ENCODE results near the gene GALNT18. TPM values are rescaled to one million over a fixed set of nuclear protein-coding genes. Genes with fewer than 3 reads are reported as not detected.

Gene GALNT18
- total RNA-seq, 1 experiment from 2014 or later = not detected

- H3K4me2 ChIP-seq = no peak overlapping the region
- H3K9me3 ChIP-seq (ENCODE audit: insufficient read depth, low read depth) = no peaks in the 10 kb centered on the region
- no peaks in the 10 kb centered on the region for H3K9me2 ChIP-seq (ENCODE audit: insufficient read depth)
- H3K4me1 ChIP-seq (replicated peaks; ENCODE audit: insufficient read depth) = no peaks in the 10 kb centered on the region
- no peaks in the 10 kb centered on the region for H3K36me3 ChIP-seq (ENCODE audit: low read depth)
- CTCF ChIA-PET = no interaction called here
- no peaks in the 10 kb centered on the region for H4K20me1 ChIP-seq (ENCODE audit: insufficient read depth)
- no peak for DNase-seq
- no peak overlapping the region for H2AFZ ChIP-seq
- H3K27ac ChIP-seq = no peak overlapping the region
- no peak for TF ChIP-seq CTCF (conservative IDR thresholded peaks at IDR 0.05)
- no peak for TF ChIP-seq EZH2 (IDR thresholded peaks at IDR 0.05; ENCODE audit: low read depth)
- H3K4me3 ChIP-seq = no peak overlapping the region
- BruUV-seq (replicated peaks) = no TSS peak
- POLR2A ChIA-PET (ENCODE audit: unreplicated experiment) = no interaction called here
- no peaks in the 10 kb centered on the region for H3F3A ChIP-seq (ENCODE audit: insufficient read depth, low read depth)
- intact Hi-C loops (cut with micrococcal nuclease; ENCODE audit: unreplicated experiment) = no loop called here
- peaks cover 21% of the 10 kb centered on the region; the same call in 1 of the 2 replicates for H3K27me3 ChIP-seq (ENCODE audit: insufficient read depth, low read depth)
- no peaks in the 10 kb centered on the region for H3K79me2 ChIP-seq (ENCODE audit: low read depth)
Measured at GRCh38 chr11:11558826-11559225, 63.0 kb downstream of the GALNT18 start.

GRCh38 chr11:11558396-11558795 lies 63.4 kb downstream of the GALNT18 start:
- CTCF ChIA-PET = no interaction called here
- intact Hi-C loops (cut with micrococcal nuclease; ENCODE audit: unreplicated experiment) = no loop called here
- no TSS peak for BruUV-seq (replicated peaks)
- peaks cover 21% of the 10 kb centered on the region; the same call in 1 of the 2 replicates for H3K27me3 ChIP-seq (ENCODE audit: insufficient read depth, low read depth)
- TF ChIP-seq EZH2 (IDR thresholded peaks at IDR 0.05; ENCODE audit: low read depth) (no peak), CTCF (conservative IDR thresholded peaks at IDR 0.05) (no peak)
- no peaks in the 10 kb centered on the region for H3F3A ChIP-seq (ENCODE audit: insufficient read depth, low read depth)
- H3K27ac ChIP-seq = no peak overlapping the region
- POLR2A ChIA-PET (ENCODE audit: unreplicated experiment) = no interaction called here
- no peak overlapping the region for H3K4me2 ChIP-seq
- H3K9me3 ChIP-seq (ENCODE audit: insufficient read depth, low read depth) = no peaks in the 10 kb centered on the region
- no peak for DNase-seq
- H3K4me3 ChIP-seq = no peak overlapping the region
- H3K9me2 ChIP-seq (ENCODE audit: insufficient read depth) = no peaks in the 10 kb centered on the region
- no peaks in the 10 kb centered on the region for H3K79me2 ChIP-seq (ENCODE audit: low read depth)
- no peaks in the 10 kb centered on the region for H4K20me1 ChIP-seq (ENCODE audit: insufficient read depth)
- no peaks in the 10 kb centered on the region for H3K36me3 ChIP-seq (ENCODE audit: low read depth)
- H2AFZ ChIP-seq = no peak overlapping the region
- H3K4me1 ChIP-seq (replicated peaks; ENCODE audit: insufficient read depth) = no peaks in the 10 kb centered on the region

- no peak overlapping the region for H3K4me3 ChIP-seq
- no peak for TF ChIP-seq EZH2 (IDR thresholded peaks at IDR 0.05; ENCODE audit: low read depth)
- no peak for TF ChIP-seq CTCF (conservative IDR thresholded peaks at IDR 0.05)
- intact Hi-C loops (cut with micrococcal nuclease; ENCODE audit: unreplicated experiment) = no loop called here
- H4K20me1 ChIP-seq (ENCODE audit: insufficient read depth) = no peaks in the 10 kb centered on the region
- H3K27me3 ChIP-seq (ENCODE audit: insufficient read depth, low read depth) = peaks cover 28% of the 10 kb centered on the region
- H3K4me2 ChIP-seq = no peak overlapping the region
- H3K9me2 ChIP-seq (ENCODE audit: insufficient read depth) = no peaks in the 10 kb centered on the region
- DNase-seq = no peak
- ChIA-PET CTCF (no interaction called here), POLR2A (ENCODE audit: unreplicated experiment) (no interaction called here)
- no peaks in the 10 kb centered on the region for H3F3A ChIP-seq (ENCODE audit: insufficient read depth, low read depth)
- H3K27ac ChIP-seq = no peak overlapping the region
- no peak overlapping the region for H2AFZ ChIP-seq
- H3K4me1 ChIP-seq (replicated peaks; ENCODE audit: insufficient read depth) = no peaks in the 10 kb centered on the region
- no peaks in the 10 kb centered on the region for H3K36me3 ChIP-seq (ENCODE audit: low read depth)
- H3K9me3 ChIP-seq (ENCODE audit: insufficient read depth, low read depth) = no peaks in the 10 kb centered on the region
- no peaks in the 10 kb centered on the region for H3K79me2 ChIP-seq (ENCODE audit: low read depth)
- no TSS peak for BruUV-seq (replicated peaks)
Measured at GRCh38 chr11:11555208-11555607, 66.6 kb downstream of the GALNT18 start.
